ENCODE data around the gene GNA14. TPM values are rescaled to one million over a fixed set of nuclear protein-coding genes. Genes with fewer than 3 reads are reported as not detected.
"Not testable (repeated sequence)": the region's sequence is repeated elsewhere in the genome, so short reads cannot be mapped to it uniquely, and the experiment has no call there.

Gene GNA14
- total and polyA plus RNA-seq, 4 donors: 3.3 to 6.1 (median 4.9) TPM

- Histone ChIP-seq H3K4me1 (ENCODE audit: control insufficient read depth, insufficient read depth, low read length) (peaks cover 20% of the 10 kb centered on the region), H3K27ac (ENCODE audit: low read depth, low read length) (no peak overlapping the region), H3K27me3 (ENCODE audit: control insufficient read depth, insufficient read depth, low read length) (peaks cover 30% of the 10 kb centered on the region), H3K36me3 (ENCODE audit: control insufficient read depth, insufficient read depth, low read length) (no peaks in the 10 kb centered on the region), H3K9me3 (ENCODE audit: control insufficient read depth, insufficient read depth, low read length) (no peaks in the 10 kb centered on the region), H3K4me3 (ENCODE audit: low read depth, low read length) (peak overlapping the region; percentile 52)
- WGBS (ENCODE audit: insufficient coverage): 12% methylated on average over 83 of the region's 83 CpGs
- DNase-seq (ENCODE audit: low read depth in 4 of 6, low spot score in 6 of 6): peak in 2 of 6 donors; percentile 67 to 77
Observed at GRCh38 chr9:77647267-77648233, 572 bp downstream of the GNA14 start.

GRCh38 chr9:77643871-77644270, 4.3 kb downstream of the GNA14 start:
- no peak overlapping the region for H3K27ac ChIP-seq (ENCODE audit: low read depth, low read length)
- H3K9me3 ChIP-seq (ENCODE audit: control insufficient read depth, insufficient read depth, low read length): no peaks in the 10 kb centered on the region
- H3K27me3 ChIP-seq (ENCODE audit: control insufficient read depth, insufficient read depth, low read length): peaks cover 19% of the 10 kb centered on the region
- no peaks in the 10 kb centered on the region for H3K36me3 ChIP-seq (ENCODE audit: control insufficient read depth, insufficient read depth, low read length)
- H3K4me1 ChIP-seq (ENCODE audit: control insufficient read depth, insufficient read depth, low read length): peaks cover 18% of the 10 kb centered on the region
- no CpG with 5 or more reads among the region's 5 CpGs for WGBS (ENCODE audit: insufficient coverage)
- no peak overlapping the region for H3K4me3 ChIP-seq (ENCODE audit: low read depth, low read length)
- DNase-seq (ENCODE audit: low read depth in 4 of 6, low spot score in 6 of 6): no peak

GRCh38 chr9:77640741-77641580, 7.2 kb downstream of the GNA14 start:
- no peaks in the 10 kb centered on the region for H3K4me1 ChIP-seq (ENCODE audit: control insufficient read depth, insufficient read depth, low read length)
- H3K9me3 ChIP-seq (ENCODE audit: control insufficient read depth, insufficient read depth, low read length): no peaks in the 10 kb centered on the region
- no peaks in the 10 kb centered on the region for H3K36me3 ChIP-seq (ENCODE audit: control insufficient read depth, insufficient read depth, low read length)
- H3K27ac ChIP-seq (ENCODE audit: low read depth, low read length): no peak overlapping the region
- no peaks in the 10 kb centered on the region for H3K27me3 ChIP-seq (ENCODE audit: control insufficient read depth, insufficient read depth, low read length)
- WGBS (ENCODE audit: insufficient coverage): 100% methylated on average over 1 of the region's 8 CpGs
- DNase-seq (ENCODE audit: low read depth in 4 of 6, low spot score in 6 of 6): no peak
- no peak overlapping the region for H3K4me3 ChIP-seq (ENCODE audit: low read depth, low read length)

- peaks cover 6% of the 10 kb centered on the region for H3K4me1 ChIP-seq (ENCODE audit: control insufficient read depth, insufficient read depth, low read length)
- H3K36me3 ChIP-seq (ENCODE audit: control insufficient read depth, insufficient read depth, low read length): no peaks in the 10 kb centered on the region
- no peak overlapping the region for H3K4me3 ChIP-seq (ENCODE audit: low read depth, low read length)
- no peak for DNase-seq (ENCODE audit: low read depth in 4 of 6, low spot score in 6 of 6)
- H3K9me3 ChIP-seq (ENCODE audit: control insufficient read depth, insufficient read depth, low read length): peaks cover 1% of the 10 kb centered on the region
- WGBS (ENCODE audit: insufficient coverage): 81% methylated on average over 5 of the region's 5 CpGs
- no peak overlapping the region for H3K27ac ChIP-seq (ENCODE audit: low read depth, low read length)
- no peaks in the 10 kb centered on the region for H3K27me3 ChIP-seq (ENCODE audit: control insufficient read depth, insufficient read depth, low read length)
Observed at GRCh38 chr9:77632652-77633051, 15.5 kb downstream of the GNA14 start.

GRCh38 chr9:77628864-77629263, 19.3 kb downstream of the GNA14 start:
- 100% methylated on average over 1 of the region's 4 CpGs for WGBS (ENCODE audit: insufficient coverage)
- not testable (repeated sequence) for H3K4me3 ChIP-seq (ENCODE audit: low read depth, low read length); H3K27me3 ChIP-seq (ENCODE audit: control insufficient read depth, insufficient read depth, low read length); H3K9me3 ChIP-seq (ENCODE audit: control insufficient read depth, insufficient read depth, low read length); H3K4me1 ChIP-seq (ENCODE audit: control insufficient read depth, insufficient read depth, low read length); H3K36me3 ChIP-seq (ENCODE audit: control insufficient read depth, insufficient read depth, low read length); DNase-seq (ENCODE audit: low read depth in 4 of 6, low spot score in 6 of 6); H3K27ac ChIP-seq (ENCODE audit: low read depth, low read length)

GRCh38 chr9:77616191-77616590, 31.9 kb downstream of the GNA14 start:
- H3K27me3 ChIP-seq (ENCODE audit: control insufficient read depth, insufficient read depth, low read length): no peaks in the 10 kb centered on the region
- 43% methylated on average over 3 of the region's 4 CpGs for WGBS (ENCODE audit: insufficient coverage)
- H3K4me3 ChIP-seq (ENCODE audit: low read depth, low read length): no peak overlapping the region
- no peak for DNase-seq (ENCODE audit: low read depth in 4 of 6, low spot score in 6 of 6)
- H3K9me3 ChIP-seq (ENCODE audit: control insufficient read depth, insufficient read depth, low read length): no peaks in the 10 kb centered on the region
- no peaks in the 10 kb centered on the region for H3K36me3 ChIP-seq (ENCODE audit: control insufficient read depth, insufficient read depth, low read length)
- H3K4me1 ChIP-seq (ENCODE audit: control insufficient read depth, insufficient read depth, low read length): no peaks in the 10 kb centered on the region
- H3K27ac ChIP-seq (ENCODE audit: low read depth, low read length): no peak overlapping the region

GRCh38 chr9:77614645-77615044, 33.5 kb downstream of the GNA14 start:
- no CpG with 5 or more reads among the region's 3 CpGs for WGBS (ENCODE audit: insufficient coverage)
- no peaks in the 10 kb centered on the region for H3K27me3 ChIP-seq (ENCODE audit: control insufficient read depth, insufficient read depth, low read length)
- no peaks in the 10 kb centered on the region for H3K9me3 ChIP-seq (ENCODE audit: control insufficient read depth, insufficient read depth, low read length)
- no peaks in the 10 kb centered on the region for H3K36me3 ChIP-seq (ENCODE audit: control insufficient read depth, insufficient read depth, low read length)
- DNase-seq (ENCODE audit: low read depth in 4 of 6, low spot score in 6 of 6): peak in 1 of 6 donors; percentile 27
- no peaks in the 10 kb centered on the region for H3K4me1 ChIP-seq (ENCODE audit: control insufficient read depth, insufficient read depth, low read length)
- no peak overlapping the region for H3K27ac ChIP-seq (ENCODE audit: low read depth, low read length)
- no peak overlapping the region for H3K4me3 ChIP-seq (ENCODE audit: low read depth, low read length)

GRCh38 chr9:77606526-77606925, 41.6 kb downstream of the GNA14 start:
- Histone ChIP-seq H3K4me3 (ENCODE audit: low read depth, low read length) (no peak overlapping the region), H3K9me3 (ENCODE audit: control insufficient read depth, insufficient read depth, low read length) (no peaks in the 10 kb centered on the region), H3K4me1 (ENCODE audit: control insufficient read depth, insufficient read depth, low read length) (no peaks in the 10 kb centered on the region), H3K27ac (ENCODE audit: low read depth, low read length) (no peak overlapping the region), H3K27me3 (ENCODE audit: control insufficient read depth, insufficient read depth, low read length) (no peaks in the 10 kb centered on the region), H3K36me3 (ENCODE audit: control insufficient read depth, insufficient read depth, low read length) (no peaks in the 10 kb centered on the region)
- no peak for DNase-seq (ENCODE audit: low read depth in 4 of 6, low spot score in 6 of 6)
- WGBS (ENCODE audit: insufficient coverage): no CpG with 5 or more reads among the region's 2 CpGs

GRCh38 chr9:77605449-77606220, 42.5 kb downstream of the GNA14 start:
- Histone ChIP-seq H3K4me1 (ENCODE audit: control insufficient read depth, insufficient read depth, low read length) (no peaks in the 10 kb centered on the region), H3K27me3 (ENCODE audit: control insufficient read depth, insufficient read depth, low read length) (no peaks in the 10 kb centered on the region), H3K9me3 (ENCODE audit: control insufficient read depth, insufficient read depth, low read length) (no peaks in the 10 kb centered on the region), H3K4me3 (ENCODE audit: low read depth, low read length) (no peak overlapping the region), H3K27ac (ENCODE audit: low read depth, low read length) (no peak overlapping the region), H3K36me3 (ENCODE audit: control insufficient read depth, insufficient read depth, low read length) (no peaks in the 10 kb centered on the region)
- no CpG with 5 or more reads among the region's 4 CpGs for WGBS (ENCODE audit: insufficient coverage)
- DNase-seq (ENCODE audit: low read depth in 4 of 6, low spot score in 6 of 6): no peak

All from spinal cord (tissue), 10 donors.